Measurements from ENCODE around the gene PGAP1.

The PGAP1 gene

GRCh38 chr2:196926562-196927375 lies at the start of gene PGAP1:
PGAP1 (minus strand) TSS chr2:196926707; CDS start chr2:196926616, 91 bp downstream.
- peak; percentile 88 to 91 for DNase-seq (ENCODE audit: low read depth in 2 of 2)

GRCh38 chr2:196974970-196975369 lies 48.5 kb upstream of the PGAP1 start:
- no peak for DNase-seq (ENCODE audit: low read depth in 2 of 2)

GRCh38 chr2:196971574-196972279 lies 45.2 kb upstream of the PGAP1 start:
- DNase-seq (ENCODE audit: low read depth in 2 of 2) = no peak

GRCh38 chr2:196970099-196970498 lies 43.6 kb upstream of the PGAP1 start:
- DNase-seq (ENCODE audit: low read depth in 2 of 2) = no peak

GRCh38 chr2:196968516-196968915 lies 42.0 kb upstream of the PGAP1 start:
- DNase-seq (ENCODE audit: low read depth in 2 of 2) = no peak

- DNase-seq (ENCODE audit: low read depth in 2 of 2) = no peak
Observed at GRCh38 chr2:196967775-196968174, 41.3 kb upstream of the PGAP1 start.

GRCh38 chr2:196967116-196967515 lies 40.6 kb upstream of the PGAP1 start:
- DNase-seq (ENCODE audit: low read depth in 2 of 2) = no peak

GRCh38 chr2:196966061-196966460 lies 39.6 kb upstream of the PGAP1 start:
- DNase-seq (ENCODE audit: low read depth in 2 of 2) = no peak

- no peak for DNase-seq (ENCODE audit: low read depth in 2 of 2)
Observed at GRCh38 chr2:196965651-196966050, 39.1 kb upstream of the PGAP1 start.

GRCh38 chr2:196963961-196964360 lies 37.5 kb upstream of the PGAP1 start:
- DNase-seq (ENCODE audit: low read depth in 2 of 2) = no peak

GRCh38 chr2:196963043-196963442 lies 36.5 kb upstream of the PGAP1 start:
- no peak for DNase-seq (ENCODE audit: low read depth in 2 of 2)

- DNase-seq (ENCODE audit: low read depth in 2 of 2) = no peak
Observed at GRCh38 chr2:196962325-196962724, 35.8 kb upstream of the PGAP1 start.

- DNase-seq (ENCODE audit: low read depth in 2 of 2) = no peak
Observed at GRCh38 chr2:196961889-196962288, 35.4 kb upstream of the PGAP1 start.

GRCh38 chr2:196959734-196960338 lies 33.3 kb upstream of the PGAP1 start:
- DNase-seq (ENCODE audit: low read depth in 2 of 2) = no peak

GRCh38 chr2:196959281-196959680 lies 32.8 kb upstream of the PGAP1 start:
- no peak for DNase-seq (ENCODE audit: low read depth in 2 of 2)

GRCh38 chr2:196957881-196958525 lies 31.5 kb upstream of the PGAP1 start:
- no peak for DNase-seq (ENCODE audit: low read depth in 2 of 2)

GRCh38 chr2:196957442-196957841 lies 30.9 kb upstream of the PGAP1 start:
- no peak for DNase-seq (ENCODE audit: low read depth in 2 of 2)

GRCh38 chr2:196956069-196956468 lies 29.6 kb upstream of the PGAP1 start:
- DNase-seq (ENCODE audit: low read depth in 2 of 2) = no peak

- DNase-seq (ENCODE audit: low read depth in 2 of 2) = no peak
Observed at GRCh38 chr2:196955036-196955435, 28.5 kb upstream of the PGAP1 start.

- DNase-seq (ENCODE audit: low read depth in 2 of 2) = no peak
Observed at GRCh38 chr2:196954001-196954400, 27.5 kb upstream of the PGAP1 start.

GRCh38 chr2:196952936-196953335 lies 26.4 kb upstream of the PGAP1 start:
- no peak for DNase-seq (ENCODE audit: low read depth in 2 of 2)

GRCh38 chr2:196951973-196952372 lies 25.5 kb upstream of the PGAP1 start:
- DNase-seq (ENCODE audit: low read depth in 2 of 2) = no peak
